ENCODE measurements around the gene SMCHD1. TPM values are rescaled to one million over a fixed set of nuclear protein-coding genes. Genes with fewer than 3 reads are reported as not detected.

The SMCHD1 gene
- total RNA-seq, 1 experiment from 2014 or later, result 48.6 TPM

DNA sequence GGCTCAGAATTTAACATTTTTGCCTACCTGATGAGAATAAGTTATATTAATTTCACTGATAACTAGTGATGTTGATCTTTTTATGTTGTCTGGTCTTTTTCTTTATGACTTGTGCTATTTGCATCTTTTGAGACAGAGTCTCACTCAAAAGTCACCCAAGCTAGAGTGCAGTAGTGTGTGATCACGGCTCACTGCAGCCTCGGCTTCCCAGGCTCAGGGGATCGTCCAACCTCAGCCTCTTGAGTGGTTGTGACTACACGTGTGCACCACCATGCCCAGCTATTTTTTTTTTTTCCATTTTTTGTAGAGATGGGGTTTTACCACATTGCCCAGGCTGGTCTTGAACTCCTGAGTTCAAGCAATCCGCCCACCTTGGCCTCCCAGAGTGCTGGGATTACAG lies 7.5 kb downstream of the SMCHD1 start:
- no TSS peak for BruUV-seq (replicated peaks)
- no peak for ATAC-seq

DNA sequence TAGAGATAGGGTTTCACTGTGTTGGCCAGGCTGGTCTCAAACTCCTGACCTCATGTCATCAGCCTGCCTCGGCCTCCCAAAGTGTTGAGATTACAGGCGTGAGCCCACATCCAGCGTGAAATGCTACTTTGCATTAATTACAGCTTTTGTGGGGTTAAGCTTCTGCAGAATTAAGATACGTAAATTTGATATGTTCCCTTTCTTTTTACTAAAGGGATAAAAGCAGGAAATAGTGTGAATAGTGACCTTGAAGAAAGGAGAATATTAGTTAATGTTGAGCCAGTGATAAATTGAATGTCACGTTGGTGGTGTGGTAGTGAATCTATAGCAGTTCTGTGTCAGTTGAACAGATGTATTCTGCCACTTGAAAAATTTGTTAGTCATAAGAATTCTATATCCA lies 16.9 kb downstream of the SMCHD1 start:
- BruUV-seq (replicated peaks), result no TSS peak
- H3K9me3 ChIP-seq (ENCODE audit: control insufficient read depth in 1 of 2, insufficient read depth in 1 of 2, low read depth in 1 of 2, low read length in 2 of 2), result no peaks in the 10 kb centered on the region
- CTCF ChIA-PET, result no interaction called here
- no peak overlapping the region for H3K27ac ChIP-seq (ENCODE audit: low read depth, low read length)
- H3K9me2 ChIP-seq (ENCODE audit: insufficient read depth), result no peaks in the 10 kb centered on the region
- no peaks in the 10 kb centered on the region for H3K4me1 ChIP-seq (ENCODE audit: control insufficient read depth in 1 of 2, insufficient read depth in 2 of 2, low read length in 2 of 2)
- no peak overlapping the region for H3K4me3 ChIP-seq (replicated peaks in 1 of 2; ENCODE audit: low read depth in 1 of 2, low read length in 2 of 2)
- no peak overlapping the region for H2AFZ ChIP-seq (ENCODE audit: low read depth, low read length, poor library complexity, severe bottlenecking)
- H3K27me3 ChIP-seq (ENCODE audit: insufficient read depth, low read length), result no peaks in the 10 kb centered on the region
- H3K4me2 ChIP-seq (ENCODE audit: low read length), result no peak overlapping the region
- peaks cover 35 to 52% of the 10 kb centered on the region in 2 experiments for H3K36me3 ChIP-seq (ENCODE audit: control insufficient read depth in 1 of 2, insufficient read depth in 2 of 2, low read length in 2 of 2)
- no peaks in the 10 kb centered on the region for H4K20me1 ChIP-seq (ENCODE audit: insufficient read depth)
- TF ChIP-seq ZFX (IDR thresholded peaks at IDR 0.05), result no peak
- no peak for TF ChIP-seq CEBPB (IDR thresholded peaks at IDR 0.05; ENCODE audit: low read depth)
- TF ChIP-seq, protein P1, sequence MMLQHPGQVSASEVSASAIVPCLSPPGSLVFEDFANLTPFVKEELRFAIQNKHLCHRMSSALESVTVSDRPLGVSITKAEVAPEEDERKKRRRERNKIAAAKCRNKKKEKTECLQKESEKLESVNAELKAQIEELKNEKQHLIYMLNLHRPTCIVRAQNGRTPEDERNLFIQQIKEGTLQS (IDR thresholded peaks at IDR 0.05), result no peak
- no peak for TF ChIP-seq YY1 (IDR thresholded peaks at IDR 0.05; ENCODE audit: extremely low read depth, insufficient replicate concordance, low read depth, low read length)
- TF ChIP-seq SP1 (IDR thresholded peaks at IDR 0.05; ENCODE audit: low read depth), result no peak
- no peak for TF ChIP-seq ELF1 (IDR thresholded peaks at IDR 0.05; ENCODE audit: borderline replicate concordance, low read depth)
- no peak for TF ChIP-seq JUND (IDR thresholded peaks at IDR 0.05)
- TF ChIP-seq CBX3 (IDR thresholded peaks at IDR 0.05; ENCODE audit: low read depth), result no peak
- no peak for TF ChIP-seq POLR2A (IDR thresholded peaks at IDR 0.05; ENCODE audit: borderline replicate concordance, extremely low read depth, insufficient read depth, insufficient read length)
- TF ChIP-seq RAD21 (IDR thresholded peaks at IDR 0.05; ENCODE audit: low read depth), result no peak
- no peak for TF ChIP-seq EGR1 (IDR thresholded peaks at IDR 0.05; ENCODE audit: low read depth)
- no peak for TF ChIP-seq SRF (IDR thresholded peaks at IDR 0.05; ENCODE audit: low read depth)
- no peak for TF ChIP-seq EZH2phosphoT487 (IDR thresholded peaks at IDR 0.05; ENCODE audit: borderline replicate concordance)
- no peak for TF ChIP-seq TCF7L2 (IDR thresholded peaks at IDR 0.05; ENCODE audit: borderline replicate concordance, extremely low read depth, insufficient read depth, insufficient read length)
- POLR2A ChIA-PET, result interaction anchor here (1.2 kb wide), 1 partner anchor 14 kb away, joined by 3 read pairs; no protein-coding TSS in a partner anchor
- peaks cover 92% of the 10 kb centered on the region for H3K79me2 ChIP-seq (ENCODE audit: insufficient read depth, low read length)
- DNase-seq (ENCODE audit: low read depth, low spot score) (no peak), ATAC-seq (no peak)
- H3K9ac ChIP-seq (ENCODE audit: low read length), result no peak overlapping the region
- intact Hi-C loops (cut with micrococcal nuclease), result no loop called here
- RAD21 ChIA-PET (ENCODE audit: low non-redundant PET in 1 of 2, low total read pairs in 2 of 2, uncharacterized antibody in 2 of 2, unreplicated experiment in 2 of 2), result no interaction called here

More for the DNA sequence above, 7.5 kb downstream of the SMCHD1 start:
- TF ChIP-seq EZH2phosphoT487 (IDR thresholded peaks at IDR 0.05; ENCODE audit: borderline replicate concordance) (no peak), RAD21 (IDR thresholded peaks at IDR 0.05; ENCODE audit: low read depth) (no peak), ZFX (IDR thresholded peaks at IDR 0.05) (no peak), POLR2A (IDR thresholded peaks at IDR 0.05; ENCODE audit: borderline replicate concordance, extremely low read depth, insufficient read depth, insufficient read length) (no peak), ZNF274 (IDR thresholded peaks at IDR 0.05; ENCODE audit: low read depth, low read length) (no peak), POLR2AphosphoS5 (IDR thresholded peaks at IDR 0.05; ENCODE audit: low read depth, low read length) (no peak), CEBPB (IDR thresholded peaks at IDR 0.05; ENCODE audit: low read depth) (no peak), TCF7L2 (IDR thresholded peaks at IDR 0.05; ENCODE audit: borderline replicate concordance, extremely low read depth, insufficient read depth, insufficient read length) (no peak)
- TF ChIP-seq, protein P2, sequence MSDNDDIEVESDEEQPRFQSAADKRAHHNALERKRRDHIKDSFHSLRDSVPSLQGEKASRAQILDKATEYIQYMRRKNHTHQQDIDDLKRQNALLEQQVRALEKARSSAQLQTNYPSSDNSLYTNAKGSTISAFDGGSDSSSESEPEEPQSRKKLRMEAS (IDR thresholded peaks at IDR 0.05), result no peak
- TF ChIP-seq, protein P3, sequence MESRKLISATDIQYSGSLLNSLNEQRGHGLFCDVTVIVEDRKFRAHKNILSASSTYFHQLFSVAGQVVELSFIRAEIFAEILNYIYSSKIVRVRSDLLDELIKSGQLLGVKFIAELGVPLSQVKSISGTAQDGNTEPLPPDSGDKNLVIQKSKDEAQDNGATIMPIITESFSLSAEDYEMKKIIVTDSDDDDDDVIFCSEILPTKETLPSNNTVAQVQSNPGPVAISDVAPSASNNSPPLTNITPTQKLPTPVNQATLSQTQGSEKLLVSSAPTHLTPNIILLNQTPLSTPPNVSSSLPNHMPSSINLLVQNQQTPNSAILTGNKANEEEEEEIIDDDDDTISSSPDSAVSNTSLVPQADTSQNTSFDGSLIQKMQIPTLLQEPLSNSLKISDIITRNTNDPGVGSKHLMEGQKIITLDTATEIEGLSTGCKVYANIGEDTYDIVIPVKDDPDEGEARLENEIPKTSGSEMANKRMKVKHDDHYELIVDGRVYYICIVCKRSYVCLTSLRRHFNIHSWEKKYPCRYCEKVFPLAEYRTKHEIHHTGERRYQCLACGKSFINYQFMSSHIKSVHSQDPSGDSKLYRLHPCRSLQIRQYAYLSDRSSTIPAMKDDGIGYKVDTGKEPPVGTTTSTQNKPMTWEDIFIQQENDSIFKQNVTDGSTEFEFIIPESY (IDR thresholded peaks at IDR 0.05; ENCODE audit: extremely low read depth, insufficient replicate concordance, low read length), result no peak
- H3K27me3 ChIP-seq (ENCODE audit: insufficient read depth, low read length), result no peaks in the 10 kb centered on the region
- POLR2A ChIA-PET, result no interaction called here
- peaks cover 98% of the 10 kb centered on the region for H3K79me2 ChIP-seq (ENCODE audit: insufficient read depth, low read length)
- no peak for DNase-seq (ENCODE audit: low read depth, low spot score)
- CTCF ChIA-PET, result no interaction called here
- no peak overlapping the region for H3K27ac ChIP-seq (ENCODE audit: low read depth, low read length)
- peaks cover 16 to 17% of the 10 kb centered on the region in 2 experiments for H3K4me1 ChIP-seq (ENCODE audit: control insufficient read depth in 1 of 2, insufficient read depth in 2 of 2, low read length in 2 of 2)
- H3K36me3 ChIP-seq (ENCODE audit: control insufficient read depth in 1 of 2, insufficient read depth in 2 of 2, low read length in 2 of 2), result peaks cover 10 to 14% of the 10 kb centered on the region in 2 experiments
- no peaks in the 10 kb centered on the region for H3K9me2 ChIP-seq (ENCODE audit: insufficient read depth)
- H3K9ac ChIP-seq (ENCODE audit: low read length), result no peak overlapping the region
- H2AFZ ChIP-seq (ENCODE audit: low read depth, low read length, poor library complexity, severe bottlenecking), result no peak overlapping the region
- H3K9me3 ChIP-seq (ENCODE audit: control insufficient read depth in 1 of 2, insufficient read depth in 1 of 2, low read depth in 1 of 2, low read length in 2 of 2), result no peaks in the 10 kb centered on the region
- H3K4me2 ChIP-seq (ENCODE audit: low read length), result no peak overlapping the region
- H4K20me1 ChIP-seq (ENCODE audit: insufficient read depth), result peaks cover 23% of the 10 kb centered on the region; the same call in 1 of the 2 replicates
- no peak overlapping the region for H3K4me3 ChIP-seq (replicated peaks in 1 of 2; ENCODE audit: low read depth in 1 of 2, low read length in 2 of 2)
- intact Hi-C loops (cut with micrococcal nuclease), result no loop called here
- RAD21 ChIA-PET (ENCODE audit: low non-redundant PET in 1 of 2, low total read pairs in 2 of 2, uncharacterized antibody in 2 of 2, unreplicated experiment in 2 of 2), result no interaction called here
